Esophagus muscularis mucosa (tissue), 4 donors: Measurements from ENCODE around the gene KIAA1755. TPM values are rescaled to one million over a fixed set of nuclear protein-coding genes. Genes with fewer than 3 reads are reported as not detected.

Experiments used
- DNase-seq: peaks from one replicate; pipeline ENCODE4 v3.0.0-alpha.2; 2017; ENCODE audit errors: extremely low spot score
- H3K27ac ChIP-seq, 4 donors: fragments of 200-600 bp; sonication (generic); replicated peaks in 1 of 4; 1 replicate in 3 of 4; 2 replicates in 1 of 4; pipeline ENCODE4 v1.5.1; 2016 to 2019; ENCODE audit warnings: mild to moderate bottlenecking in 1 of 4
- H3K27me3 ChIP-seq, 4 donors: fragments of 200-600 bp; sonication (generic); one replicate each; pipeline versions ENCODE4 v1.5.1 to v1.6.0; 2016 to 2019
- H3K36me3 ChIP-seq, 4 donors: fragments of 200-600 bp; sonication (generic); one replicate each; pipeline ENCODE4 v1.5.1; 2016 to 2019
- H3K4me1 ChIP-seq, 4 donors: fragments of 200-600 bp; sonication (generic); one replicate each; pipeline ENCODE4 v1.5.1; 2016 to 2019
- H3K4me3 ChIP-seq, 4 donors: fragments of 200-600 bp; sonication (generic); 1 replicate in 2 of 4; 2 replicates in 2 of 4; pipeline ENCODE4 v1.5.1; 2016 to 2019; ENCODE audit warnings: mild to moderate bottlenecking in 4 of 4, moderate library complexity in 1 of 4
- H3K9me3 ChIP-seq, 4 donors: fragments of 200-600 bp; sonication (generic); 1 replicate in 3 of 4; 2 replicates in 1 of 4; pipeline ENCODE4 v1.5.1; 2016 to 2019
- CTCF ChIP-seq, 3 experiments: fragments of 200-600 bp in 2 of 3; fragments of 450-650 bp in 1 of 3; sonication (generic) in 2 of 3; IDR thresholded peaks; one replicate each; pipeline ENCODE4 v1.5.1; 2017 to 2019; ENCODE audit warnings: antibody characterized with exemption in 3 of 3, mild to moderate bottlenecking in 2 of 3, moderate library complexity in 1 of 3
- EP300 ChIP-seq: sonication (generic); formaldehyde crosslinking; IDR thresholded peaks from one replicate; pipeline ENCODE4 v1.6.1; 2017; ENCODE audit warnings: antibody characterized with exemption
- POLR2A ChIP-seq: fragments of 450-650 bp; IDR thresholded peaks from one replicate; pipeline ENCODE4 v1.6.1; 2017; ENCODE audit warnings: antibody characterized with exemption, moderate library complexity, mild to moderate bottlenecking, low read depth
- POLR2AphosphoS5 ChIP-seq, 2 donors: sonication (generic); formaldehyde crosslinking; IDR thresholded peaks; one replicate each; pipeline ENCODE4 v1.6.1; 2017; ENCODE audit warnings: antibody characterized with exemption in 2 of 2
- WGBS: methylation state at CpG from one replicate; pipeline ENCODE4 v1.1.5; 2018; 5-methylcytosine and 5-hydroxymethylcytosine counted together
- intact Hi-C: fragments of 100-400 bp; cut with DNase I; formaldehyde crosslinking; loops from one replicate; pipeline ENCODE4 v1.15.1; 2023
- total RNA-seq, 4 donors: library from RNA; depleted of rRNA; stranded (reverse); fragments of >200 nt; gene quantifications; one replicate each; pipeline versions ENCODE4 v1.1.0 to v1.2.1, GENCODE V29; 2016

Gene KIAA1755
- total RNA-seq, 4 donors from 2014 or later: 7.3 to 13.3 (median 8.5) TPM

- no peak for TF ChIP-seq CTCF (IDR thresholded peaks at IDR 0.05)
- no peak for TF ChIP-seq POLR2A
- no peak for TF ChIP-seq EP300
- TF ChIP-seq POLR2AphosphoS5 (IDR thresholded peaks at IDR 0.05): no peak
- H3K36me3 ChIP-seq: peaks cover 0 to 38% (median 0%) of the 10 kb centered on the region in 4 donors
- H3K27me3 ChIP-seq: no peaks in the 10 kb centered on the region
- no peak overlapping the region for H3K4me3 ChIP-seq
- no peak overlapping the region for H3K27ac ChIP-seq
- 64% methylated on average over 2 of the region's 2 CpGs for WGBS
- intact Hi-C loops: loop anchor here (5.0 kb wide), 1 partner anchor 94 kb away; no protein-coding TSS in a partner anchor
- H3K9me3 ChIP-seq: no peaks in the 10 kb centered on the region
- no peak for DNase-seq
- H3K4me1 ChIP-seq: peaks cover 0 to 15% (median 9%) of the 10 kb centered on the region in 4 donors
Measured at GRCh38 chr20:38228436-38228835, 32.1 kb downstream of the KIAA1755 start.

DNA sequence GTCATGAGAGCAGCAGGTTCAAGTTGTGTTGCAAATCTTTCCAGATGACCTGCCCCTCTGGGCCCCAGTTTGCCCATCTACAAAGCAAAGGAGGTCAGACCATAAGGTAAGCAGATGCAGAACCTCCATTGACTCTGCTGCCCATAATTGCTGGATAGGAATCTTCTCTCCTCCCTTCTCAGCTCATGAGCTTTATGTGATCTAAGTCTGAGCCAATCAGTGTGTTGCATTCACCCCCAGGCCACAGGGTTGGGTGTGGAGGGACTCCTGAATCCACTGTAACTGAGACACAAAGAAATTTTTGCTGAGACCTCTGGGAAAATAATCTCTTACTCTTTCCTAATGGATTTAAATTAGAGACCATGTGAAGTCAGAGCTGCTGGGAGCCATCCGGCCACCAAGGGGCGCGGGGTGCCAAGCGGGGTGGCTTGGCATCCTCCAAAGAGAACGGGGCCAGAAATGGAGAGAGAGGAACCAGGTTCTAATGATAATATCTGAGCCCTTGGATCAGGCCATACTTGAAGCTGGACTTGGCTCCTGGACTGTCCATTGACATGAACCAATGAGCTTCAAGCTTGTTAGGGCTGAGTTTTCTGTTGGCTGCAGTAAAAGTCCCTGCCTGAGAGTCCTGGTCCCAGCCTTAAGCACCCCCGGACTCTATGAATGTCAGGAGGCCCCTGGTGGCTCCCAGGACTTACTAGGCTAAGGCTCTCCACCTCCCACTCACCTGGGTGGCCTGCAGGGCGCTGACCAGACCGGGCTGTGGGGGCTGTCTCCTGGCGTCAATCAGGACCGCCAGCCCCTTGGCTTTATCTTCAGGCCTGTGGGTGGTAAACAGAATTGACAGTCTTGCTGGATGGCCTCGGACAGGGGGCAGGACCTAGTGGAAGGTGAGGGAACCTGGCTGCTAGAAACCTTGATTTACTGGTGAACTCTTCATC, 32.8 kb downstream of the KIAA1755 start:
- H3K4me1 ChIP-seq: peaks cover 0 to 15% (median 9%) of the 10 kb centered on the region in 4 donors
- TF ChIP-seq CTCF (IDR thresholded peaks at IDR 0.05): no peak
- TF ChIP-seq POLR2AphosphoS5 (IDR thresholded peaks at IDR 0.05): no peak
- no peak for TF ChIP-seq EP300
- no peak for TF ChIP-seq POLR2A
- H3K36me3 ChIP-seq: peaks cover 0 to 43% (median 0%) of the 10 kb centered on the region in 4 donors
- WGBS: 94% methylated on average over 8 of the region's 11 CpGs
- H3K4me3 ChIP-seq: no peak overlapping the region
- H3K27ac ChIP-seq: no peak overlapping the region
- DNase-seq: no peak
- H3K27me3 ChIP-seq: no peaks in the 10 kb centered on the region
- H3K9me3 ChIP-seq: no peaks in the 10 kb centered on the region
- intact Hi-C loops: loop anchor here (5.0 kb wide), 1 partner anchor 95 kb away; no protein-coding TSS in a partner anchor

DNA sequence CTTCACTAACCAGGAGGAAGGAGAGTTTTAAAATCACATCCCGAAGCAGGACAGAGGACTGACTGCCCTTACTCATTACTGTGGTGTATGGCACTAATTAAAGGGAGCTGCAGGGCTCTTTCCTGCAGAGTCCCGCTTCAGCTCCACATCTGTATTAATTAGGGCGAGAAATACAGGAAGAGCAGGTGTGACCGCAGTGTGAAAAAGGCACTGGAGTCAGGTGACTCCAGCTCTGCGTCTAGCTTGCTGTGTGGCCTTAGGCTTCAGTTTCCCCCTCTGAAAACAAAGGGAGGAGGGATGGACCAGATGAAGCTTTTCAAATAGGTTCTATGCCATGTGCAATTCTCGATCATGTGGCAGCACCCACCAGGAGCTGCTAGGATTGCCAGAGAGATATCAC, 34.0 kb downstream of the KIAA1755 start:
- Histone ChIP-seq H3K27ac (no peak overlapping the region), H3K36me3 (peaks cover 0 to 43% (median 0%) of the 10 kb centered on the region in 4 donors), H3K4me3 (no peak overlapping the region), H3K4me1 (peaks cover under 1 to 14% (median 10%) of the 10 kb centered on the region in 4 donors), H3K27me3 (no peaks in the 10 kb centered on the region), H3K9me3 (no peaks in the 10 kb centered on the region)
- DNase-seq: no peak
- no peak for TF ChIP-seq POLR2AphosphoS5 (IDR thresholded peaks at IDR 0.05)
- no peak for TF ChIP-seq CTCF (IDR thresholded peaks at IDR 0.05)
- no peak for TF ChIP-seq POLR2A
- TF ChIP-seq EP300: no peak
- WGBS: 82% methylated on average over 6 of the region's 6 CpGs
- intact Hi-C loops: loop anchor here (5.0 kb wide), 1 partner anchor 96 kb away; no protein-coding TSS in a partner anchor

DNA sequence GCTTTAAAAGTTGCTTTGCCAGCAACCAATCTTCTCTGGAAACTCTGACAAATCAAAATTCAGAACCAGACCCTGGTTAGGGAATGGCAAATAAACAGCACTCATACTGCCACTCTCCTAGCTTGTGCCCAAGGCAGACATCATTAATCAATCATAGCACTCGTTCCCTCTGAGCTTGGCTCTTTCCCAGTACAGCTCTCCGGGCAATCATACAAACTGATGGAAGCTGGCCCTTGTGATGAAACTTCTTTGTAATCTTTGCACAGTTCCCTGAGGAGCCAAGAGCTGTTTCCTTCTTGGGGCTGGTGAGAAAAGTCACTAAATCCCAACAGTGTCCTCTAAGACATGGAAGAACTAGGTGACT, 34.7 kb downstream of the KIAA1755 start:
- Histone ChIP-seq H3K36me3 (peaks cover 0 to 43% (median 0%) of the 10 kb centered on the region in 4 donors), H3K27me3 (no peaks in the 10 kb centered on the region), H3K27ac (no peak overlapping the region), H3K9me3 (no peaks in the 10 kb centered on the region), H3K4me3 (no peak overlapping the region), H3K4me1 (peaks cover 2 to 18% (median 15%) of the 10 kb centered on the region in 4 donors)
- DNase-seq: no peak
- intact Hi-C loops: loop anchor here (5.0 kb wide), 1 partner anchor 96 kb away; no protein-coding TSS in a partner anchor
- 40% methylated on average over 1 of the region's 2 CpGs for WGBS
- TF ChIP-seq CTCF (IDR thresholded peaks at IDR 0.05) (no peak), POLR2AphosphoS5 (IDR thresholded peaks at IDR 0.05) (no peak), EP300 (no peak), POLR2A (no peak)
